Adrenal gland (tissue), 5 donors: ENCODE results near the gene GNAO1.

Source experiments
- CTCF ChIP-seq, 6 experiments: fragments of 450-650 bp in 4 of 6; fragments of 200-600 bp in 2 of 6; sonication (generic) in 1 of 6; IDR thresholded peaks; 1 replicate in 5 of 6; 2 replicates in 1 of 6; pipeline versions ENCODE4 v1.5.1 to v1.8.0; 2016 to 2021; ENCODE audit warnings: antibody characterized with exemption in 6 of 6, mild to moderate bottlenecking in 2 of 6, moderate library complexity in 1 of 6
- POLR2A ChIP-seq, 2 donors: fragments of 450-650 bp; IDR thresholded peaks; one replicate each; pipeline ENCODE4 v1.6.1; 2017; ENCODE audit warnings: antibody characterized with exemption in 2 of 2, mild to moderate bottlenecking in 2 of 2, moderate library complexity in 1 of 2
- donor health status: DM: no; HTN: no; CAD: no.

GRCh38 chr16:56347670-56348069, 156.4 kb downstream of the GNAO1 start:
- no peak for TF ChIP-seq CTCF (IDR thresholded peaks at IDR 0.05)
- TF ChIP-seq POLR2A (IDR thresholded peaks at IDR 0.05), result no peak
